OCI-LY3 (cell line): Measurements from ENCODE around the gene PTPN23.

Experiments
- EZH2phosphoT487 ChIP-seq: fragments of 200-600 bp; shearing (Covaris generic); IDR thresholded peaks from 2 replicates; pipeline ENCODE4 v1.6.1; 2018; ENCODE audit warnings: antibody characterized with exemption, mixed run types, low read depth
- TF ChIP-seq, protein P1 (sequence below): fragments of 200-600, 300-600 bp; sonication (generic); IDR thresholded peaks from 2 replicates; pipeline ENCODE4 v1.5.1; 2014; ENCODE audit warnings: antibody characterized with exemption, low read length, low read depth

DNA sequence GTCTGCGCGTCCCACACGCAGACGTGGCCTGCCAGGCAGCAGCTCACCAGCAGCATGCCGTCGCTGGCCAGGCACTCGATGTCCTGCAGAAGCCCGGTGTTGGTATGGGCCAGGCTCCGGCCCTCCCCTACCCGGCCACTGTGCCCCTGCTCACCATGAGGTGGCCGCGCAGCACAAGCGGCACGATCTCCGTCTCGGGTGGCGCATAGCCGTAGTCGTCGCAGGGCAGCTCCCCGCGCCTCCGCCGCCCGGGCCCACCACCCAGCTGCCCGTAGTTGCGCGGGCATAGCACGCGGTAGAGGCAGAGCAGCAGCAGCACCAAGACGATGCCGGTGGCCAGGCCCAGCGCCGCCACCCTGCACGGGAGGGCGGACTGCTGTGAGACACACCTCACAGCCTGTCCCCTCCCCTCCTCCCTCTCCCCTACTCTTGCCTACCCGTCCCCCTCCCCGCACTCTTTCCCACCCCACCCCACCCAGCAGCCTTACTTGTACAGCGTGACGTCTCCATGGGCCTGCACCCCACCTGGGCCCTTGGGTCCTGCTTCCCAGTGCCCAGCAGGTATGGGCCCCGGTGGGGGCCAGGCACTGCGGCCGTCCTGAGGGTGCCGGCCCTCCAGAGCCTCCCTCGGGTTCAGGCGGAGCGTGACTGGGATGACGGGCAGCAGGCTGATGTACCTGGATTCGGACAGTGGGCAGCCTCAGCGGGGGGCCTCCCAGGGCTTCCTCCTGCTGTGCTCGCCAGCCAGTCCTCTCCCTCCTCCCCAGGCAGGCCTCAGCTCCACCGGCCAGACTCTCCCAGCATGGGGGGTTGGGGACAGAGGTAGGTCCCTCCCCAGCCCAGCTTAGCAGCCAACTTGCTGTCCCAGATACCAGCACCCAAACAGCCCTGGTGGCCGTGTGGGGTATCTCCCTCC lies 37.6 kb downstream of the PTPN23 start:
- TF ChIP-seq, protein P1, sequence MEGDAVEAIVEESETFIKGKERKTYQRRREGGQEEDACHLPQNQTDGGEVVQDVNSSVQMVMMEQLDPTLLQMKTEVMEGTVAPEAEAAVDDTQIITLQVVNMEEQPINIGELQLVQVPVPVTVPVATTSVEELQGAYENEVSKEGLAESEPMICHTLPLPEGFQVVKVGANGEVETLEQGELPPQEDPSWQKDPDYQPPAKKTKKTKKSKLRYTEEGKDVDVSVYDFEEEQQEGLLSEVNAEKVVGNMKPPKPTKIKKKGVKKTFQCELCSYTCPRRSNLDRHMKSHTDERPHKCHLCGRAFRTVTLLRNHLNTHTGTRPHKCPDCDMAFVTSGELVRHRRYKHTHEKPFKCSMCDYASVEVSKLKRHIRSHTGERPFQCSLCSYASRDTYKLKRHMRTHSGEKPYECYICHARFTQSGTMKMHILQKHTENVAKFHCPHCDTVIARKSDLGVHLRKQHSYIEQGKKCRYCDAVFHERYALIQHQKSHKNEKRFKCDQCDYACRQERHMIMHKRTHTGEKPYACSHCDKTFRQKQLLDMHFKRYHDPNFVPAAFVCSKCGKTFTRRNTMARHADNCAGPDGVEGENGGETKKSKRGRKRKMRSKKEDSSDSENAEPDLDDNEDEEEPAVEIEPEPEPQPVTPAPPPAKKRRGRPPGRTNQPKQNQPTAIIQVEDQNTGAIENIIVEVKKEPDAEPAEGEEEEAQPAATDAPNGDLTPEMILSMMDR = no peak
- TF ChIP-seq EZH2phosphoT487 = no peak
